GM20431 (cell line): ENCODE measurements around the gene ANKRD66.
"Not testable (repeated sequence)": the region's sequence is repeated elsewhere in the genome, so short reads cannot be mapped to it uniquely, and the experiment has no call there.

Experiments
- in situ Hi-C: fragments of 300-500 bp; cut with MseI, MboI; formaldehyde crosslinking; loops from one replicate; pipeline ENCODE4 v1.15.0; 2020; ENCODE audit warnings: low sequenced_read_pairs; ENCODE audit not compliant: unreplicated experiment

ANKRD66 gene

DNA sequence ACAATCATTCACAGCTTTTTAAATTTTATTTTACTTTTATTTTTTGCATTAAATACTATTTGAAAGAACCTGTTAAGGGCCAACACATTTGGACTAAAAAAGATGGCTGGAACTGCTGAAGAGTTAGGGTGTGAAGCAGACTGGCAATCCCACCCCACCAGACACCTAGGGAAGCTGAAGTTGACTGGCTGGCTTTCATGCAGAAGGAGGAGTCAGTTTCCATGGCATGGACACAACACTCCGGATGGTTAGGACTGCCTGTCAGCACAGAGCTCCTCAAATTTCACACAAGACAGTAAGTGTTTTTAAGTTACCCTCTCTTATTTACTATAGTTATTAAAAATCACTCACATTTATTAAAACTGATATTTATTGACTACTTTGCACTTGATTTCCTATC lies at the start of gene ANKRD66:
TSS of gene ANKRD66 (plus strand) at position 238 of the 400 bp plus-strand sequence. CDS start 5,016 bp downstream, outside the sequence.
- in situ Hi-C loops: no loop called here

DNA sequence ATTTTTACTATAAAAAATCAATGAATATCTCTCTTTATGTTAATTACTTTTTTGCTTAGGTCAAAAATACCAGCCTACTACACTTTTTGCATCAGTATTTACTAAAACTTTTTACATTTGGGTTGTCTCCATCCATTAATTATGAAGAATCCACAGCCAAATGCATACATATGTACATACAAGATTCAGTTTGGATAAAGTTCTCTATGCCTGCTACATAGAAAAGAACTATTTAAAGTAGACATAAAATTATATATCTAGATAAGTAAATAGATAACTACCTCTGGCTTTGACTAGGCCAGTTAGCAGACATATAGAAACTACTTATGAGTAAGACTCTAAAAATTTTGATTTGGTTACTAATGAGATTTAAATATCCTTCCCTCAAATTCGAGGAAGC lies 46.8 kb upstream of the ANKRD66 start:
- in situ Hi-C loops: no loop called here

DNA sequence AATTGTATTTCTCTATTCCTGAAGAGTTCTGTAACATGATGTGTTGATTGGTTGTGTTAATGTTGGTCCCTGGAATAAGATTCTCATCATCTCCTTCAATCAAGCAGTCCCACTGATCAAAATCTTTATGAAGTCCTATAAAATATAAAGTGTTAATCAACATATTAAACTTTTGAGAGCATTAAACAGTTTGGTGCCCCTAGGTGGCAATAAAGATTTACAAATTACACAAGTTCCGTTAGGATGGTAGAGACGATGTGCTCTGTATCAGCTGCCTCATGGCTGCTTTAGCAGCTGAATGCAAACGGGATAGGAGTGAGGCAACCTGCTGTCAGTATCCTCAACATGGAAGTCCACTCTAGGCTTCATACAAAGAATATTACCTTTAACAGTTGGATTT lies 42.2 kb upstream of the ANKRD66 start:
- in situ Hi-C loops: no loop called here

DNA sequence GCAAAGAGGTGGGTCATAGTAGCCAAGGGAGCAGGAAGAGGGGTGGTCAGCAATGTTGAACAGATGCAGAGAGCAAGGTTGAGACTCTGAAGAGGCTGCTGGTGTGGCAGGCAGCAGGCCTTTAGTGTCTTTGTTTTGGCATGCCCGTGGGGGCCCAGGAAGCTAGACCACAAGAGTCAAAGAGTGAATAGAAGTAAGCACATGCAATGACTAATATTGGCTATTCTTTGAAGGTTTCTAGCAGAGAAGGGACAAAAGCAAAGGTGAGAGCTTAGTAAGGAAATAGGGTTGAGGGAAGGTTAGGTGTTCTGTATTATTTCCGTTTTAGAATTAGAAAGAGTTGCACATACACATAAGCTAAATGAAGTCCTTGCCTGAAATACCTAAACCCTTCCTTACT lies 40.3 kb upstream of the ANKRD66 start:
- in situ Hi-C loops: no loop called here

DNA sequence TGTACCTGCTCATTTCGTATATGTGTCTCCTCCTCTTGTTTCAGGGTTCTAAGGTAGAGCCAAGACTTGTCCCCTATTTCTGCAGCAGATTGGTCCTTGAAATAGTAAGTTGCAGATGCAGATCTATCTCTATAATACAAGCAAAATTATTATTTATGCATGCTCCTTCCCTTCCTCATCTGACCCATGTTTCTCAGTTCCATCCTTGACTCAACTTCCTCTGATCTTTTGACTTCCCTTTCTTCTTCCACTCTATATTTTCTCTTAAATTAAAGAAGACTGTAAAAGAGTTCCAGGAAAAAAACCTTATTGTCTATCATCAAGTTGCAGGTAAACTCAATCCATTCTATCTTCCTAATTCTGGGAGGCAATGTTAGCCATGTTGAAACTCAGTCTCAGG lies 35.2 kb upstream of the ANKRD66 start:
- in situ Hi-C loops: no loop called here

DNA sequence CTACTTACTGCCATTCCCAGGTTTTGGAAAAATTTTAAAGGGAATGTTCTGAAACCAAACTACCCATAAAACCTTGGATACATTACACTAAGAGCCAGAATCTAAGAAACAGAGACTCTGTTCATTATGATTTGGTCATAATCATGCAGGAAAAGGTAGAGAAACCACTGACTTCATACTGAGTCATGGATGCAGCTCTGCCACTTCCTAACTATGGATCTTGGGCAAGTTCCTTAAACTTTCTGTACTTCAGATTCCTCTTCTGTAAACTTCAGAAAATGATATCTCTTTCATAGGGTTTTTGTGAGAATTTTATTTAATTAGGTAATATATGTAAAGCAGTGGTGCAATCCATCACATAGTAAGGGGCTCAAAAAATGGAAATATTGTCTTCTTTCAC lies 31.6 kb upstream of the ANKRD66 start:
- in situ Hi-C loops: no loop called here

DNA sequence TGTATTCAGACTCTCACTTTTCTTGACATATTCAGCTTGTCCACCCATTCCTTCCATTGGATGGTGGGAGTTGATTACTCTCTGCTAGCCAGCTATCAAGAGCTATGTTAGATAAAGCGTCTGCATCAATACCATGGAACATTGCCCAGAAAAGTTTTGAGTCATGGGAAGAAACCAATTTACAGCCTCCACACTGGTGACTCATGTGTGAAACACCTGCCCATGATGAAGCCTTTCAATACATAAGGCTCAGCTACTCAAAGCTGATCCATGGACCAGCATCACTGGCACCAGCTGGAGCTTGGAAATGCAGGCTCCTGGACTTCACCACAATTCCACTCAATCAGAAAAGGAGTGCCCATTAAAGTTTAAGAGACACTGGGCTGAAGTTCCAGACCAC lies 27.6 kb upstream of the ANKRD66 start:
- in situ Hi-C loops: no loop called here

DNA sequence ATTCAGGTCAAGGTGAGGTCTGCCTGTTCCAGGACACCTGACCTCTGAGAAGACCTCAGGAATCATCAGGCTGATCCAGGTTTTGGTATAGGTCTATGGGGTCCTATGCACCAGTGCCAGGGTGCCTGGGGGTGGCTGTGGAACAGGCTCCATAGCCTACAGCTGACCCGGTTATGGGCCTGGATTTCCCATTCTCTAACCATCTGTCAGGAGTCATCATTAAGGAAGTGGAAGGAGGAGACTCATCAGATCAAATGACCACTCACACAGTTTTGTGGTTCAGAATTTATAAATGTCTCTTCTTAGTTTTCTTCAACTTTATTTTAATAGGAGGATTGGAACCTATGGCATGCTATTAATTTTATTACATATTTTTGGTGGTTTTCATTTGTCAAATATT lies 26.3 kb upstream of the ANKRD66 start:
- in situ Hi-C loops: no loop called here

DNA sequence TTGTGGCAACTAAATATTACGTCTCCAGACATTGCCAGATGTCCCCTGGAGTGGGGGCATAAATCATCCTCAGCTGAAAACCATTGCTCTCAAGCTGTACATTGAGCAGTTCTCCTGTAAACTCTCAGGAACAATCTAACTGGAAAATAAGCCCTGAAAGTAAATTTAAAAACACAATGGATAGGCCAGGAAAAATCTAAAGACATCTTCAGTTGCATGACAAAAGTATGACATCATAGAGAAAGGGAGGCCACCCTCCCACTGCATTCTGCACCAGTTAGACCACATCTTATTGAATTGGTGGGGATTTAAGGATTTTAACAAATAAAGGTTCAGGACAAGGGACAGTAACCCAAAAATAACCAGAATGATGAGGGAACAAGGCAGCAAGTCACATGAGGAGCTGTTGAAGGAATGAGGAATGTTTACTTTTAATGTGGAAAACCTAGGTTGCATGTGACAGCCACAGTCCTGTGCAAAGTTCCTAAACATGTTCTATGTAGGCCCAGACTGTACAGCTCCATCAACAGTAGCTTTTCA lies 16.9 kb upstream of the ANKRD66 start:
- in situ Hi-C loops: no loop called here

DNA sequence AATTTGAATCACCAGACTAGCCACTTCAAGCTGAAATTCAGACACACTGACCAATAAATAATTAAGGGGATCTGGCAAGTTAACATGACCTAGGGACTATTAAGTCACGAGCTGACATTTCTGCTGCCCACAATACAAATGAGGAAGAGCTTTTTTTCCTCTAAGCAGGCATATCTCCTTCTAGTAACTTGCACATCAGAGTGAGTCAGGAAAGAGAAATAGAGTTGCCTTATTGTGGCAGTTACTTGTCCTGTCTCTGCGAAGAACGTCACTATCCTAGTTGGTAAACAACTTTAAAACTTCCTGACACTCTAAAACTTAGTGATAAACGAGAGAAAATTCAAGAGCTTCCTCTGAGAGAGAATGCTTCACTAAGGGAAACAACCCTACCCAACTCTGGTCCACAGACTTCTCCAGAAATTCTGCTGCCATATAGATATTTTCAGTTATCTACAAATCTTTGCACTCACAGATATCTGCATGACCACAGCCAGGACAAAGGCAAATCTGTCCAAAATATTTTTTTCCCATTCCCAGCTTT lies 15.7 kb upstream of the ANKRD66 start:
- in situ Hi-C loops: no loop called here

DNA sequence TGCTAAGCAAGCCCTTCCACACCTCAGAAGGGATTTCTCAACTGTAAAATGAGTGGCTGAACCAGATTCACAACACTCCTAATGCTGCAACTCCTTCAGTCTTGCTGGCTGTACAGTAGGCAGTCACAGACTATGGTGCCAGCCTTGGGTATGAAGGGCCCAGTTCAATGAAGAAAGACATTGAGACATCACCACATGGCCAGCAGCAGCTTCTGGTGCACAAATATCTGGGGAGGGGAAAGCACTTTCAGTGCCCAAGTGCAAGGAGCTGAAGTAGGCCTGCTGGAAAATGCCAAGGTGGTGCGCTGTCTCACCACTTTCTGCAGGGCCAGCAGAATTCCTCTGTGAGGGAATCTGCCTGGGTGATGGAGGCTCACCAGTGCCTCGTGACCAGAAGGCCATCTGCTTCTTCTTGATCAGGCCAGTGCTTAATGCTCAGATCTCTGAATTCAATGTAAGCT lies 13.4 kb upstream of the ANKRD66 start:
- in situ Hi-C loops: no loop called here

DNA sequence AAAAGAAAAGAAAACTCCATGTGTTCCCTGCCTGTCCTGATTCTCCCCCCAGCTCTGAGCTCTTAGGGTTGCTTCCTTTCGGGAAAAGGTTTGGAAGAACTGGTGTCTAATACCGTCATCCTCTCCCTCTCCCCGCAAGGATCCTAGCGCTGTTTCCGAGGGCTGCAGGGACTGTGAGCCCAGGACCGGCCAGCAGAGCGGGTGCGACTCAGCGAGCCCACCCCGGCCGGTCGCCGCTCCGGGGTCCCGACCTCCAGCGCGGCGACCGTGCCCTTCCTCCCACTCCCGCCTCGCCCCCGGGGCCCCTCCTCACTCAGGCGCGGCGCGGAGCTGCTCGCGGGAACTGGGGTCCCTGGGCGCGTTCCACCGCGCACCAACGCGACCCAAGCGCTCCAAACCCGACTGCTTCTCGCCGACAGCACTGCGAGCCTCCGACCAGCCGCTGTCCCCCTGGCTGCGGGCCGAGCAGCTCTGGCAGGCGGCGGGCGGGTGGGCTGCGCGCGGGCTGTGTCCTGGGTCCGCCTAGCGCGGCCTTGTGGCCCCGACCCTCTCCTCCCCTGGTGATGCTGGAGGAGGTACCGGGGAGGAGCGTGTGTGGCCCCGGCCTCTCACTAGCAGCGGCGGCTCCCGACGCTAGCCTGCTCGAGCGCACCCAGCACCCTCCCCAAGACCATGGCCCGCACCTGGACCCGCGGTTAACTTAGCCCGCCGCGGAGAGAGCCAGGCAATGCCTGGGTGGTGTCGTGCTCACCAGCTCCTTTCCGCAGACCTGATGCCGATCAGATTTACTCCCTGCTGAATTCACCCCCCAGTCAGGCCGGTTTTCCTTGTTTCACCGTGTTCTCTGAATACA lies 11.6 kb upstream of the ANKRD66 start, which contains the start of gene PLA2G7:
TSS of gene PLA2G7 (minus strand) at position 509 of the 853 bp plus-strand sequence. CDS start 12,484 bp downstream, outside the sequence.
- in situ Hi-C loops: no loop called here

DNA sequence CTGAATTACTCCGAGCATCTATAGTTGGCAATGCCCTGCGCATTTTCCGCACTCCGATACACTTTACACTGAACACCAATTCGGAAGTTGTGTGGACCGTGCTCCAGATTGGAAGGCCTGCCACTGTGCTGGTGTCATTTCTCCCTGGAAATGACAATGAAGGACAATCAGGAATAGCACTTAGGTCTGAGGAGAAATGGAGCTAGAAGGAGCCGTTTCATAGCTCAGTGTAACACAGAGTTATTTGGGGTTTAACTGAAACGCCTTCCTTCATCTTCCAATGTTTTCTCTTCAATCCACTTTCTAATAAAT lies 11.1 kb upstream of the ANKRD66 start:
- in situ Hi-C loops: no loop called here

DNA sequence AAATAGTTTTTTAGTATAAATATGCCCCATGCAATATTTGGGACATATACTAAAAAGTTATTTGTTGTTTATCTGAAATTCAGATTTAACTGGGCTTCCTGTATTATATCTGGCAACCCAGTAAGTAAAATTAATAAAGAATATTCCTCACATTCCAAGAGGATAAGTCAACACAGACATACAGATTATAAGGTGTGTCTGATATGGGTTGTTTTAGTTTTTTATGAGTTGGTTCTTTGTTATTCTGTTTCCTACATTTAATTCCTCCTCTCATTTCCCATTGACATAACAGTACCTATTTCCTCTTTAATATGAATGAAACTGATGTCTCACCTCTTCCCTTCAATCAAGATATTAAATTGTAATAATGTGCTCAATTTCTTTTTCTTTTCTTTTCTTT lies 9.8 kb upstream of the ANKRD66 start:
- in situ Hi-C loops: no loop called here

DNA sequence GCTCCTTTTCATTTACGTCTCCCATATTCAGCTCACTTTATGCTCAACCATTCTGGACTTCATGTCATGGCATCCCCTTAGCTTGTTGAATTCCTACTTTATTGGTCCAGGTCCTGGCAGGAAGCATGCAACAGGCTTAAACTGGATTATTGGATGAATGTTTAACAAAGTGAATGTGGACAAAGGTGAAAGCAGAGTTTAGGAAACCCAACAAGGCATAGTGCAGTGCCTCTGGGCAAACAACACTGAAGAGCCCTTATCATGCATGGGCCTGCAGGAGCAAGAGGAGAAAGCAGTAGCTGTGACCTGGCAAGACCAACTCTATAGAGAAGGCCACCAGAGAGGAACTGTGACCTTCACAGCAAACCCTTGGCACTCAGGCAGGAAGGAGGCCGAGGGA lies 5.3 kb upstream of the ANKRD66 start:
- in situ Hi-C loops: no loop called here

DNA sequence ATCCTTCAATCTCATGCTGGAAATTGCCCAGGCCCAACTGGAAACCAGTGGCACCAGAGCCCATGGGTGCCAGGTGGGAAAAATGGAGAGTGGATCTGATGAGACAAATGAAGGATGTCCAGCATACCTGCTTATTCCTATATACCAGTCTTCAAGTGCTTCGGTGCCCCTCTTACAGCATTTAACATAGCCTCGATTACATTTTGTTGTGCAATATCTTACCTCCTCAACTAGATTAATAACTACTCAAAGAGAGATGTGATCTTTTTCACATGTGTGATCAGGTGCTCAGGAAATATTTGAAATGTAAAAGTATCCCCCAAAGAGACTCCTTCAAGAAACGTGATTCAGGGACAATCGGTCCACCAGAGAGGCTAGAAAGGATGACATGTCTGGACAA lies 4.8 kb upstream of the ANKRD66 start:
- in situ Hi-C loops: no loop called here

DNA sequence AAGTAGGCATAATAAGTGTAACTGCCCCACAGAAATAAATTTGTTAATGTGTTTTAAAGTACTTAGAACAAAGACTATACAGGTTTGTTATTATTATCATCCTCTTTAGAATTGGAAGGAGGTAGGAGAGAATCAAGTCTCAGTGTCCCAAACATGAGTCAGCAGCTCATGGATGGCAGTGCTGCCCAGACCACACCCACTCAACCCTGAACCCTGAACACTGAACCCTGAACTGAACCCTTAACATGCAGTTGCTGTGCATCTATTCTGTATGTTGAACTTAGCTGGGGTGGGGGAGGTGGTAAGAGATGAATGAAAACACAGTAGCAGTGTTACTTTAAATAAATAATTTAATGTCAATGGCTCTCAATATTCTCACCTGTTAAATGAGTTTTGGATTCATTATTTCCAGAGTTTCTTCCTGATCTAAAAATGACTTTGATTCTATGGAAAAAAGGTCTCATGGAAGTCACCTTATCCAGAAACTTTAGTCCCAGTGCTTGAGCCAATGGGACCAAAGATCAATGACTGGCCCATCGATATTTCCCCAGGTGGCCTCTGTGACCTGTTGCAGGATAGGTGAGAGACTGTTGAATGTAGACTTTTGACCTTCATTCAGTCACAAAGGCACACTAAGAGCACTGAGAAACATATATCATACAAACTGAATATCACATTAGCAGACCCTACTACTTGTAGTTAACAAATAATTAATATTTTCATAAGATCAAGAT lies 3.1 kb upstream of the ANKRD66 start:
- in situ Hi-C loops: no loop called here

DNA sequence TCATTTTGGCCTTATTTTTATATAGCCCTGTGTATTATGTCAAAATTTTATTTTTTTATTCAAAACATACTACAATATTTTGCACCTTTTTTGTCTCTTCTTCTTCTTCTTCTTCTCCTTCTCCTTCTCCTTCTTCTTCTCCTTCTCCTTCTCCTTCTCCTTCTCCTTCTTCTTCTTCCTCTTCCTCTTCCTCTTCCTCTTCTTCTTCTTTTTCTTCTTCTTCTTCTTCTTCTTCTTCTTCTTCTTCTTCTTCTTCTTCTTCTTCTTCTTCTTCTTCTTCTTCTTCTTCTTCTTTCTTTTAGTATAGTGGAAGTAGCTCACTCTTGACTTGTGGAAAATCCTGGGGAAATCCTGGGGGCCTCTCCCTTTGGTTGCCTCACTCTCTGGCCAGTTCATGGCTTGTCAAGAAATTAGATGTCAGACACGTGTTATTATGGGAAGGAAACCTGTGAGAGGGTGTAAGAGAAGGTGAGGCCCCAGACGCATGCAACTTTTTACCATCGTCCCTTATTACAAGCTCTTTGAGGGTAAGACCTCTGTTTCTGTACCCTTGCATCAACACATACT lies 2.5 kb upstream of the ANKRD66 start:
- in situ Hi-C loops: not testable (repeated sequence)

DNA sequence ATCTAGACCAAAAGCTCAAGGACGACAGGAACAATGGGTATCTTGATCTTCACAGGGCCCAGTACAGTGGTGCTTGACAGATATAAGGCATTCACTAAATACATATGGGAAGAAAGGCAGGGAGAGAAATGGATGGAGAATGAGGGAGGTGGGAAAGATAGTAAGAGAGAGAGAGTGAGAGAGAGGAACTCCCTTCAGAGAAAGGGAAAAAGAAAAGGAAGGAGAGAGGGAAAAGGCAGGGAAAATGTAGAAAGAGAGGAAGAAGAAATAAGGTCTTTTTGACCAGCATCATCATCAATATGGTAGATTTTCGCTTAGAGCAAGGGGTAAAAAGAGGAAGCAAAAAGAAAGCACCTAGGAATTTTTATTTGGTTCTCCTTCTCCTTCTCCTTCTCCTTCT lies 760 bp upstream of the ANKRD66 start:
- in situ Hi-C loops: no loop called here

DNA sequence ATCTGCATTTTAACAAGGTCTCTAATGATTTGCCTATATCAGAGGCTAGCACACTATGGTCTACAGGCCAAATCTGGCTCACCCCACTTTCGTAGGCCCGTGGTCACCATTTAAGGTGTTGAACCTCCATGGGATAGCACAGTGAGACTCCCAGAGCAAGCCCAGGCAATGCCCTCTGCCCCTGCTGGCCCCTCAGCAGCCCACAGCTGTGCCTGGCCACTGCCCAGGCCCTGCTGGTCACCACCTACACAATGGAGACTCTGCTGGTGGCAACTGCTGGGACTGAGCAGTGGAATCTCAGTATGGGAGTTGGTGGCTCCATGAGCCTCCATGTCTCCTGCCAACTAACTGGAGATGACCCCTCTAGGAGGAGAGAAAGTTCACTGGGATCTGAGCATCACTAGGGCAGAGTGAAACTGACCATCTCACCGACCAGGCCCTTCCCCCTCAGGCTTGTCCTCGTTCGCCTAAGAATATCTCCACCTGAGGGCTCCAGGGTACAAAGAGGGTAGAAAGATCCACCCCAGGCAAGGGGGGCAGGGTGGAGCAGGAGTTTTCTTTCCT lies 2.3 kb downstream of the ANKRD66 start:
- in situ Hi-C loops: no loop called here
